Esophagus squamous epithelium (tissue), 5 donors: ENCODE data around the gene FAM83F. TPM values are rescaled to one million over a fixed set of nuclear protein-coding genes. Genes with fewer than 3 reads are reported as not detected.

Experiments
- DNase-seq: peaks from one replicate; lab custom pipeline; 2025; lab: John Stamatoyannopoulos, UW
- H3K27ac ChIP-seq, 4 donors: fragments of 200-600 bp; sonication (generic); one replicate each; pipeline ENCODE4 v1.5.1; 2016 to 2019; ENCODE audit warnings: mild to moderate bottlenecking in 1 of 4
- H3K27me3 ChIP-seq, 4 donors: fragments of 200-600 bp; sonication (generic); 1 replicate in 3 of 4; 2 replicates in 1 of 4; pipeline versions ENCODE4 v1.5.1 to v1.6.0; 2017 to 2021; ENCODE audit warnings: antibody characterized with exemption in 1 of 4
- H3K36me3 ChIP-seq, 3 donors: fragments of 200-600 bp; sonication (generic); one replicate each; pipeline ENCODE4 v1.5.1; 2016 to 2019
- H3K4me1 ChIP-seq, 3 donors: fragments of 200-600 bp; sonication (generic); one replicate each; pipeline ENCODE4 v1.5.1; 2017 to 2019
- H3K4me3 ChIP-seq, 4 donors: fragments of 200-600 bp; sonication (generic); 1 replicate in 3 of 4; 2 replicates in 1 of 4; pipeline ENCODE4 v1.5.1; 2016 to 2019; ENCODE audit warnings: mild to moderate bottlenecking in 2 of 4, moderate library complexity in 1 of 4
- H3K9me3 ChIP-seq, 3 donors: fragments of 200-600 bp; sonication (generic); one replicate each; pipeline ENCODE4 v1.5.1; 2016 to 2019
- CTCF ChIP-seq, 6 experiments: fragments of 450-650 bp in 4 of 6; fragments of 200-600 bp in 2 of 6; sonication (generic) in 2 of 6; IDR thresholded peaks; one replicate each; pipeline ENCODE4 v1.5.1; 2016 to 2019; ENCODE audit warnings: antibody characterized with exemption in 6 of 6, mild to moderate bottlenecking in 4 of 6, moderate library complexity in 4 of 6
- POLR2A ChIP-seq, 4 donors: fragments of 450-650 bp; IDR thresholded peaks; one replicate each; pipeline ENCODE4 v1.6.1; 2017; ENCODE audit warnings: antibody characterized with exemption in 4 of 4, mild to moderate bottlenecking in 4 of 4, moderate library complexity in 3 of 4
- WGBS, 2 donors: methylation state at CpG; one replicate each; pipeline ENCODE4 v1.1.5; 2018; 5-methylcytosine and 5-hydroxymethylcytosine counted together
- intact Hi-C: fragments of 100-400 bp; cut with DNase I; formaldehyde crosslinking; loops from one replicate; pipeline ENCODE4 v1.15.0; 2022
- total RNA-seq, 4 donors: library from RNA; depleted of rRNA; stranded (reverse); fragments of >200 nt; gene quantifications; one replicate each; pipeline ENCODE4 v1.1.0, GENCODE V29; 2016
- donor health status: DM: yes; HTN: yes; CAD: no.

The FAM83F gene
- total RNA-seq, 4 donors from 2014 or later = 25.5 to 39.2 (median 29.6) TPM

- Histone ChIP-seq H3K27ac (no peak overlapping the region), H3K27me3 (peaks cover 0 to 4% (median 0%) of the 10 kb centered on the region in 4 donors), H3K36me3 (peaks cover 0 to 80% (median 0%) of the 10 kb centered on the region in 3 donors), H3K4me3 (no peak overlapping the region), H3K9me3 (no peaks in the 10 kb centered on the region), H3K4me1 (peaks cover 5 to 47% (median 23%) of the 10 kb centered on the region in 3 donors)
- intact Hi-C loops = no loop called here
- 44 to 61% methylated on average over 5 to 8 of the region's 19 CpGs for WGBS, 2 donors
- no peak for TF ChIP-seq CTCF (IDR thresholded peaks at IDR 0.05)
- TF ChIP-seq POLR2A (IDR thresholded peaks at IDR 0.05) = no peak
- no peak for DNase-seq
Measured at GRCh38 chr22:40029189-40029890, 34.6 kb downstream of the FAM83F start.

GRCh38 chr22:40030026-40030757 is 35.4 kb downstream of the FAM83F start:
- intact Hi-C loops = loop anchor here (5.0 kb wide), 1 partner anchor 493 kb away; no protein-coding TSS in a partner anchor
- TF ChIP-seq CTCF (IDR thresholded peaks at IDR 0.05) (no peak), POLR2A (IDR thresholded peaks at IDR 0.05) (no peak)
- WGBS, 2 donors = 90 to 96% methylated on average over 7 to 8 of the region's 13 CpGs
- Histone ChIP-seq H3K9me3 (no peaks in the 10 kb centered on the region), H3K4me3 (no peak overlapping the region), H3K36me3 (peaks cover 0 to 78% (median 0%) of the 10 kb centered on the region in 3 donors), H3K27ac (no peak overlapping the region), H3K27me3 (peaks cover 0 to 7% (median 0%) of the 10 kb centered on the region in 4 donors), H3K4me1 (peaks cover 5 to 39% (median 16%) of the 10 kb centered on the region in 3 donors)
- no peak for DNase-seq

- Histone ChIP-seq H3K36me3 (peaks cover 0 to 73% (median 0%) of the 10 kb centered on the region in 3 donors), H3K27me3 (peaks cover 0 to 7% (median 0%) of the 10 kb centered on the region in 4 donors), H3K27ac (no peak overlapping the region), H3K4me3 (no peak overlapping the region), H3K9me3 (no peaks in the 10 kb centered on the region), H3K4me1 (peaks cover 5 to 38% (median 16%) of the 10 kb centered on the region in 3 donors)
- intact Hi-C loops = loop anchor here (5.0 kb wide), 1 partner anchor 493 kb away; no protein-coding TSS in a partner anchor
- DNase-seq = no peak
- TF ChIP-seq CTCF (IDR thresholded peaks at IDR 0.05) = no peak
- 86 to 89% methylated on average over 3 to 4 of the region's 4 CpGs for WGBS, 2 donors
Measured at GRCh38 chr22:40030758-40031095, 36.0 kb downstream of the FAM83F start.

GRCh38 chr22:40031766-40032470 is 37.2 kb downstream of the FAM83F start:
- no peak for DNase-seq
- Histone ChIP-seq H3K36me3 (peaks cover 0 to 62% (median 0%) of the 10 kb centered on the region in 3 donors), H3K9me3 (no peaks in the 10 kb centered on the region), H3K27me3 (peaks cover 0 to 7% (median 0%) of the 10 kb centered on the region in 4 donors), H3K4me1 (peaks cover 5 to 41% (median 16%) of the 10 kb centered on the region in 3 donors), H3K27ac (no peak overlapping the region), H3K4me3 (no peak overlapping the region)
- intact Hi-C loops = loop anchor here (5.0 kb wide), 1 partner anchor 495 kb away; no protein-coding TSS in a partner anchor
- WGBS, 2 donors = 84 to 94% methylated on average over 6 to 8 of the region's 10 CpGs
- TF ChIP-seq POLR2A (IDR thresholded peaks at IDR 0.05) (no peak), CTCF (IDR thresholded peaks at IDR 0.05) (no peak)
